HuH-7 (cell line): ENCODE results near the gene BRINP3.

Source experiments
- DNase-seq: peaks from one replicate; pipeline ENCODE4 v3.0.0; 2011; ENCODE audit warnings: low spot score

BRINP3 gene

GRCh38 chr1:190104961-190105360 is 372.7 kb downstream of the BRINP3 start:
- DNase-seq = no peak

GRCh38 chr1:190102757-190103326 is 374.8 kb downstream of the BRINP3 start:
- DNase-seq = peak; percentile 28

GRCh38 chr1:190101756-190102155 is 375.9 kb downstream of the BRINP3 start:
- no peak for DNase-seq

GRCh38 chr1:190098756-190099155 is 378.9 kb downstream of the BRINP3 start:
- no peak for DNase-seq

DNA sequence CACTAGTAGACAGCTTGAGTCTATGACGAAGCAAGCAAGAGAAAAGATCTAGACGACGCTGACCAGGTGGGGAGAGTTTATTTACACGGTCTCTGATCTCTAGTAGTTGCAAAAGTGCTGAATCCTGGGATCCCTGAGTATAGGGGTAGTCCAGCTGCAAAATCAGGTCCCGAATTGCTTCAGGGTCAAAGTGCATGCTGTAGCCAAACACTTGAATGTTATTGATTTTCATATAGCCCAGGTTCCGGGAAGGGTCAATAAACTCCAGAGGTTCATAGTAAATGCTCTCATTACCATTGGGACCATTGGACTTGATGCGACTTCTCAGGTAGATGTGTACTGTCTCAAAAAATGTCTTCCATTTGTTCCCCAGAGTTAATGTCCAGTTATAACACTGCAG is 379.6 kb downstream of the BRINP3 start:
- DNase-seq = peak; percentile 17

DNA sequence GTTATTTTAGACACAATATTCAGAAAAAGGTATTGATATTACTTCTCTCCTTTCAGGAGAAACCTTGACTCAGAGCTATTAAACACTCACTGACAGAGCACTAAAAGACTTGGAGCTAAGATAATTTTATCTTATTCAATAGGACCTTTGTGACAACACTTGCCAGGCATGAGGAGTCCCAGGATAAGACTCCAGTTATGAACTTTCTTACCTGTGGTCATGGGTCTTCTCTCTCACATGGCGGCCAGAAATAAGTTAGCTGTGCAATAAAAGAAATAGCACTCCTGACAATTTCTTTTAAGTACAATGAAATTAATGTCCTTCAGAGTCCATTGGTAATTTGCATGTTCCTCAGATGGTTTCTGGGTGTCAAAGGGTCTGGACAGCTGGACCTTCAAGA is 382.1 kb downstream of the BRINP3 start:
- DNase-seq = no peak

DNA sequence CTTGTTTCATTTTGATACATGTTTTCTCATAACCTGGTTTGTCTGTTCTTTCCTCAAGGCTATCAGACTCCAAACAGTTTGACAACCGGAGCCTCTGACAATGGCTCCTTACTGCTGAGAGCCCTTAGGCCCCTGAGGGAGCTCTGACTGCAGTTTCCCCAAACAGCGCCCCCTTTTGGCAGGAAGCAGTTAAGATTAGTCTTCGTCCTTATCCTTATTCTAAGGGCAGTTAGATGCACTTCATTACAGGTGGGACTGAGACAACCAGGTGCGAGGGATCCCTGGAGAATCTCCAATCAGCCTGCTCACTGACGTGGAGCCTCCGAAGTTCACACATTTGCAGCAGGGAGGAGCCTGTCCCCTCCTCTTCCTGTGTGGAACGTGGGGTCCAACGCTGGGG is 393.1 kb downstream of the BRINP3 start:
- DNase-seq = no peak

DNA sequence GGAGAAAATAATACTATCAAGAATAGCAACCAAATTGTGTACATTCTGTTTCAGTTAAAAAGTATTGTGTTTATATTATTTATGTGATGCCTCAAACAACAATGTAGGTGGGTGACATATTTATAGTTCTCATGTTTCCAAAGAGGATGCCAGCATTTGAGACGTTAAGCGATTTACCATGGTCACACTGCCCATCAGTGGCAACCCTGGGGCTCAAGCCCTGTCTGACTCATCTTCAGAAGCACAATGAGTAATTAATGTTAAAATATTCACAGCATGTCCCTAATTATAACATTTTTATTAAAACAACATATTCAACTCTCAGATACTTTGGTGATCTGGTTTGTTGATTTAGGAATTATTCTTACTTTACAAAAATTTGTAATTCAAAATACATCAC is 409.4 kb downstream of the BRINP3 start:
- no peak for DNase-seq

GRCh38 chr1:190067592-190067991 is 410.1 kb downstream of the BRINP3 start:
- no peak for DNase-seq

DNA sequence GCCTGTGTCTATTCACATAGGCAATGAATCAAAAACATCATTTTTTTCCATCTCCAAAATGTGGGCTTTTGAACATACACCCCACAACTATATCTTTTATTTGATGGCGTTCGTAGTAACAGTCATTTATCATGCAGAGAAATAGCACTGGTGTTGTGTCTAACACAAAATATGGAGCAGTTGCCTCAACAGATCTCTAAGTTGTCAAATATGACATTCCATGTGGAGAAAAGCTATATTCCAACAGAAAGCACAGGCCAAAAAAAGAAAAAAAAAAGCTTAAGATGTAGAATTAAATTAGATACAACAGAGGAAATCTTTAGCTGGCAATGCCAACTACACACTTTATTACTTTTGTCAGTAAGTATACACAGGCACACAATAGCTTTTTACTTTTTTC is 411.7 kb downstream of the BRINP3 start:
- no peak for DNase-seq

DNA sequence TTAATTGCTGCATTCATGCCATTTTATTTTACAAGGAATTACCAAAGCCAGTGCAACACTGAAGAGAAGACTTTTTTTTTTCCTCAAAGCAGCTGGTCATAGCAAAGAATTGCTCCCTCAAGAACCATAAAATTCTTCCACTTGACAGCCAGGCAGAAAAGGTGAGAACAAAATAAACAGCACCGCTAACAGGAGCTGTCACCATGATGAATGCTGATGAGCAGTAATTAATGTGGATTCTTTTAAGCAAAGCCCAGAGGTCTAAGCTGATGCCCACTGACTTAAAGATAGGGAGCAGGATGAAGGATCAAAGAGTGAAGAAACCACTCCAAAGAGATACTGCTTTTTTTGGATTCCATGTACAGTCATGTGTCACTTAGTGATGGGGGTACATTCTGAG is 428.4 kb downstream of the BRINP3 start:
- no peak for DNase-seq
